Measurements from ENCODE around the gene MAD1L1.

GRCh38 chr7:1952169-1952760 lies 280.5 kb downstream of the MAD1L1 start:
- TF ChIP-seq CTCF (IDR thresholded peaks at IDR 0.05) (no peak), POLR2A (IDR thresholded peaks at IDR 0.05) (no peak)
